SK-N-DZ (cell line): Measurements from ENCODE around the gene PBX3.

Experiments used
- DNase-seq: peaks from one replicate; pipeline ENCODE4 v3.0.0-alpha.2; 2015; ENCODE audit warnings: low spot score

Gene PBX3

DNA sequence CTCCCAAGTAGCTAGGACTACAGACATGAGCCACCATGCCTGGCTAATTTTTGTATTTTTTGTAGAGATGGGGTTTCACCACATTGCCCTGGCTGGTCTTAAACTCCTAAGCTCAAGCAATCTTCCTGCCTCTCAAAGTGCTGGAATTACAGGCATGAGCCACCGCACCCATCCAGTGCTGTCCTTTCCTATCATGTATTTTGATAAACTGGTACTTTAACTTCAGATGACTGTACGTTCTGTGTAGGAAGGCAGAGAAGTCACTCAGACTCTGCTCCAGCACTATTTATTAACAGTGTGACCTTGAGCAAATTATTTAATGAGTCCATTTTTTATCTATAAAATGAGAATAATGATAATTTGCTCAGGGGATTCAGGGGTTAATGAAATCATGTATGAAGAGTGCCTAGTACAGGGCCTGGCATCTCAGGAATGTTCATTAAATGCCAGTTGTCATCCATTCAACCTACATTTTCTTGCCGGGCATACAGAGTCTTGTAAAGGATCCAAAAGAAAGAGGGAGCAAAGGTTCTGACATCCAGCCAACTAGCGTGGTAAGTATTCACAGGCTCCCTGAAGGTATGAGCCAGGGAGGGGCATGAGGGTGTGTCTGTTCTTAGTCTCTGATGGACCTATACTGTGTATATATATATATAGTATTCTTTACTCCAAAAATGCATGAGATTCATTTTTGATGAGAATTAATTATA is 201.9 kb downstream of the PBX3 start:
- no peak for DNase-seq

- no peak for DNase-seq
Measured at GRCh38 chr9:125949703-125950460, 202.7 kb downstream of the PBX3 start.

- DNase-seq: no peak
Measured at GRCh38 chr9:125950880-125951471, 203.8 kb downstream of the PBX3 start.

DNA sequence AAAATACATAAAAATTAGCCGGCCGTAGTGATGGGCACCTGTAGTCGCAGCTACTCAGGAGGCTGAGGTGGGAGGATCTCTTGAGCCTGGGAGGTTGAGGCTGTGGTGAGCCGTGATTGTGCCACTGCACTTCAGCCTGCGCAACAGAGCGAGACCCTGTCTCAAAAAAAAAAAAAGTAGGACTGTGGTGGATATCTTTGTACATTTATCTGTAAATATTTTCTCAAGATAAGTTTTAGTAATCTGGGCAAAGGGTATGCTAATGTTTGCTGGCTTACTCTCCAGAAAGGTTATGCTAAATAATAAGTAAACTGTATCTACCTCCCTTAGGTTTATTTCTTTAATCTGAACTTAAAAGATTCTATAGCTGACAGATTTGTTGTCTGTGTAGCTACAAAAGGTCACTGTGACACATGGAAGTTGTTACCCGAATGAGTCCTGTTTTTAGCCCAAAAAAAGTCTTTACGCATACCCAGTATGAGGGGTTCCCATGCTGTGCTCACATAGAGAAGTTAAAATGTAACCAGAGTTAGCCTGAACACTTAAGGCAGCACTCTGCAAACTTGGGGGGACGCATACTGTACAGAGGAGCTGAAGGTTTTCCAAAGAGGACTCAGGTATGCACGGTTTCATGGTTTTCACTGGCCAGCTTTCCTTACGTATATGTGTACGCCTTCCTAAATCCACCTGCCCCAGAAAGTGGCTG is 206.3 kb downstream of the PBX3 start:
- DNase-seq: no peak

- DNase-seq: no peak
Measured at GRCh38 chr9:125956102-125956501, 208.9 kb downstream of the PBX3 start.

DNA sequence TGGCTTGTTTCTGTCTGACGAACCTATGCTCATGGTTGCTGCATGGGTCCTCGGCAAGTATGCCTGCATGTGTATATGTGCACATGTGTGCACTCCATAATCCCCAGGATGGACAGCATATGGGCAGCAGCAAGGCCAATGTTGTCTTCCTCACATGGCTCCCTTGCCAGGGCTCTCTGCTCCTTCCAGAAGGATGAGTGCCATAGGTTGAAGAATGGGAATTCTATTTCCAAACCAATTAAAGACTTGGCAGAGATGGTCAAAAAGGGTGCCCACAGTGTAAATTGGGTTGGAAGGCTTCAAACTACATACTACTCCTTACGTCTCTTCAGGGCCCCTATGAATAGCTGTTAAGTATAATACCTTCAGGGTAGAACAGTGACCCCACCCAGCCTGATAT is 212.1 kb downstream of the PBX3 start:
- DNase-seq: no peak

DNA sequence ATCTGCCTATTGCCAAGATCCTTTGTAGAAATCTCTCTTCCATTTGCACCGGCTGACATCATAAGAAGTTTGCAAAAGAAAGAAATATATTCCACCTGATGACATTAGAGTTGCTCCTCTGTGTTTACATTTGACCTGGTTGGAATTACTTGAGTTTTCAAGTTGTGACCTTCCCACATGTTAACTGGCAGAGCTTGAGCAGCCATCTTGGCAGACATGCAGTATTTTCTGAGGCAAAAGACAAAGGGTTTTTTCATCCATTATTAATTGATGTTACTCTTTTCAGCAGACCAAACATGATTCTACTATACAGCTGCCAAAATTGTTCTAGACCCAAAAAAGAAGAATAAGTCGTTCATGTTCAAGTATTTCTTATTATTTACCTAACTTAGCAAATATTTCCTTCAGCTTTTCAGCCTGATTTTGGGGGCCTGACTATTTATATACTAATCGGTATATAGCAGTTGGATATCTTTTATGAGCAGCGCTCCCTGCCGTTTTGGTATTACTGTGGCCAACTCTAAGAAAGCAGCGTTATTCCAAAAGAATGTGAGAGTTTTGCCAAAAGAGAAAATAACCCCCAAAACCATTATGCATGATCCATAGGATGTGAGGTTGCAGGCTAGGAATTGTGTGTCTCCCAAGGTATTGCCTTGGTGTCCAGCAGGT is 212.9 kb downstream of the PBX3 start:
- DNase-seq: no peak

GRCh38 chr9:125960626-125961025 is 213.5 kb downstream of the PBX3 start:
- no peak for DNase-seq

DNA sequence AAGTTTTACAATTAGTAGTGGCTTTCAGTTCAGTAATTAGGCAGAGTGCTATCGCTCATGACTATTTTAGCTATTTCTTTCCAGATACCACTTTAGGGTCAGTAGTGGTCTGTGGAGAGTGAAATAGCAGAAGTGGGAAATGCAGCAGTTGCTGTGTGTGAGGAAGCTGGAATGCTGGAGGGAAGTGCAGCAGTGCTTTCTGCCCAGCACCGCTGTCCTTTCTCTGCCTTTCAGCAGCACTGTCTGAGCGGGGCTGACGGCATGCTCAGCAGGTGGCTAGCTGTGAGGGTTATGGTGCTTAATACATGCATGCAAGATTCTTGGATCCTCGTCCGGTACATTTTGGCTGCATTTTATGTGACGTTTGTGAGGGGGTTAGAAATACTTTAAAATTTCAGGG is 213.9 kb downstream of the PBX3 start:
- DNase-seq: no peak

GRCh38 chr9:125963932-125964331 is 216.8 kb downstream of the PBX3 start:
- DNase-seq: no peak

GRCh38 chr9:125964702-125965225 is 217.6 kb downstream of the PBX3 start:
- no peak for DNase-seq

DNA sequence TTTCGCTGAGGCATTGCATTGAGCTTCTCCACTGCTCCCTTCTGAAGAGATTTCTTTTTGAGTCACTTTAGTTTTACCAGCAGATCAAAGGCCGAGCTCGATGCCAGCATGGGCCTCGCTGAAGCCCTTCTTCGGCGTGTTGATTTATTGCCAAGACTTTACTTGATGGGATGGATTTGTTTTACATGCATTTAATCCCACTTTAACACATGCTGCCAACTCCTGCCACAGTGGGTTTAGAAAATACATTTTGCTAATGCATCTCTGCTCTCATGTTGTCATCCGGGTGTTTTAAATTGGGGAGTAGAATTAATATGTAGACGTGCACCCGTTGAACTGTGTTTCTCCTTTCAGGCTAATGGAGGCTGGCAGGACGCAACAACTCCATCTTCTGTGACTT is 218.3 kb downstream of the PBX3 start:
- no peak for DNase-seq

GRCh38 chr9:125966466-125966865 is 219.3 kb downstream of the PBX3 start:
- DNase-seq: peak; percentile 90

GRCh38 chr9:125966959-125967711 is 220.0 kb downstream of the PBX3 start:
- DNase-seq: no peak

GRCh38 chr9:125968714-125969374 is 221.7 kb downstream of the PBX3 start:
- peak; percentile 87 for DNase-seq

- no peak for DNase-seq
Measured at GRCh38 chr9:125969462-125969861, 222.3 kb downstream of the PBX3 start.

GRCh38 chr9:125969868-125970267 is 222.7 kb downstream of the PBX3 start:
- no peak for DNase-seq

GRCh38 chr9:125970340-125970739 is 223.2 kb downstream of the PBX3 start:
- DNase-seq: no peak

DNA sequence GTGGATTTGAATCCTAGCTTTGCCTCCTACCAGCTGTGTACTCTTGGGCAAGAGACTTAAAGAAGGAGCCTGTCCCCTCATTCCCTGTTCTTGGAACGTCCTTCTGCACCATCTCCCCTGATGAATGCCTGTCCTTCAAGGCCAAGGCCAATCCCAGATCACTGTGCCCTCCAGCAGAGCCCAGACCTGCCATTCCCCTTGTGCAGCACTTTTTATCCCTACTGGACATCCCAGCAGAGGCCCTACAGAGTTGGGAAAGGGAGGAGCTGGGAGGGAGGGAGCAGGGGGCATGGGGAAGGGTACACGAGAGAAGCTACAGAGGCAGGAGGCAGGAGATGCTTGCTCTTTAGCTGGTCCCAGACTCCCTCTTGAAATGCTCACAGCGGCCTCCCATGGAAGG is 223.9 kb downstream of the PBX3 start:
- no peak for DNase-seq
